HG02973 (cell line): ENCODE measurements around the gene SLC26A2.

Experiments used
- ATAC-seq: cut with Tn5 transposase; IDR thresholded peaks from one replicate; pipeline ENCODE4 v1.9.1; 2021; ENCODE audit warnings: moderate library complexity; ENCODE audit not compliant: unreplicated experiment

SLC26A2 gene

DNA sequence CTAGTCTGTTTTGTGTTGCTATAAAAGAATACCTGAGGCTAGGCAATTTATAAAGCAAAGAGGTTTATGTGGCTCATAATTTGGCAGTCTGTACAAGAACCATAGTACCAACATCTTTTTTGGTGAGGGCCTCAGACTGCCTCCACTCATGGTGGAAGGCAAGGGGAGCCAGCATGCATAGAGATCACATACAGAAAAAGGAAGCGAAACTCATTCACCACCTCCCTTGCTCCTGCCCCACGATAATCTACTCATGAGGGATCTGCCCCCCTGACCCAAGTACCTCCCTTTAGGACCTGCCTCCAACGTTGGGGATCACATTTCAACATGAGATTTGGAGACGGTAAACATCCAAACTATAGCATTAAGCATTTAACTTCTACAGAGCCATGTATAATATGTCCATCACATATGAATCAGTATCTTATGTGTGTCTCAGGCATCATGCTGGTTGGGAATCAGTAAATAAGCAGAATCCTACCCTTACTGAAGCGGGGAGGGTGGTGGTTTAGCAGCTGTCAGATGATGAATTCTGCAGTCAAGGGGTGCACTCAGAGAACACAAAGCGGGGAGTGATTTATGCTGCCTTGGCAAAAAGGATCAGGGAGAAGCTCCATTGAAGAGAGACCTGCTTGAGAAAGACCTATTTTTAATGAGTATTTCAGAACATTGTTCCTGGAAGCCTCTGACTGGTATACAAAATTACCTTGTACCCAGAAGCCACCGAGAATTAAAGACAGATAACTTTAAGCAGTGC is 74.8 kb downstream of the SLC26A2 start:
- peak; percentile 92 for ATAC-seq

DNA sequence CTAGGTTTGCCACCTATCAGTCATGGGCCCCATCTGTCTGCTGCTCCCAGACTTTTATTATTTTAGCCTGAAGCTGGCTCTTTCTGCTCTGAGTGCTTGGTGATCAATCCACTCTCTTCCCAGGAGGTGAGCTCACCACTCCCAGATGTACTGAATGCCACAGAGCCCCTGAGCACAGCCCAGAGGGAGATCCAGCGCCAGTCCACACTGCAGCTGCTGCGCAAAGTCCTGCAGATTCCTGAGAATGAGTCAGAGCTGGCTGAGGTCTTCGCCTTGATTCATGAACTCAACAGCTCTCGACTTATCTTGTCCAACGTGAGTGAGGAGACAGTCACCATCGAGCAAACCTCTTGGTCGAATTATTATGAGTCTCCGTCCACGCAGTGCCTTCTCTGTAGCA is 76.0 kb downstream of the SLC26A2 start:
- no peak for ATAC-seq
